Hematopoietic multipotent progenitor cell treated with erythropoietin and hydrocortisone succinate and interleukin-3 and kit ligand, for 6 days (in vitro differentiated cells): ENCODE data around the gene TRMT1L.

ENCODE experiments used
- DNase-seq: peaks from one replicate; pipeline ENCODE4 v3.0.0-alpha.2; 2015

The TRMT1L gene

GRCh38 chr1:185111873-185112272 lies 44.9 kb downstream of the TRMT1L start:
- no peak for DNase-seq

GRCh38 chr1:185110145-185110544 lies 46.6 kb downstream of the TRMT1L start:
- no peak for DNase-seq

- DNase-seq = no peak
These were observed 48.4 kb downstream of the TRMT1L start for GRCh38 chr1:185108321-185108720.

GRCh38 chr1:185105121-185105520 lies 51.6 kb downstream of the TRMT1L start:
- no peak for DNase-seq

GRCh38 chr1:185104083-185104482 lies 52.7 kb downstream of the TRMT1L start:
- DNase-seq = no peak

GRCh38 chr1:185096531-185096930 lies 60.2 kb downstream of the TRMT1L start:
- no peak for DNase-seq

GRCh38 chr1:185094761-185095160 lies 62.0 kb downstream of the TRMT1L start:
- no peak for DNase-seq

GRCh38 chr1:185091480-185091879 lies 65.3 kb downstream of the TRMT1L start:
- DNase-seq = no peak

GRCh38 chr1:185087746-185088145 lies 69.0 kb downstream of the TRMT1L start:
- DNase-seq = peak; percentile 86

GRCh38 chr1:185087101-185087500 lies 69.7 kb downstream of the TRMT1L start:
- no peak for DNase-seq

- DNase-seq = no peak
These were observed 72.9 kb downstream of the TRMT1L start for GRCh38 chr1:185083818-185084217.

- DNase-seq = peak; percentile 85
These were observed 76.3 kb downstream of the TRMT1L start for GRCh38 chr1:185080422-185080821.

GRCh38 chr1:185077374-185077773 lies 79.4 kb downstream of the TRMT1L start:
- no peak for DNase-seq

- DNase-seq = no peak
These were observed 81.3 kb downstream of the TRMT1L start for GRCh38 chr1:185075476-185075875.

GRCh38 chr1:185074307-185074706 lies 82.4 kb downstream of the TRMT1L start:
- no peak for DNase-seq

- DNase-seq = no peak
These were observed 83.0 kb downstream of the TRMT1L start for GRCh38 chr1:185073725-185074124.

GRCh38 chr1:185070051-185070450 lies 86.7 kb downstream of the TRMT1L start:
- no peak for DNase-seq

- peak; percentile 24 for DNase-seq
These were observed 87.5 kb downstream of the TRMT1L start for GRCh38 chr1:185069202-185069772.

- DNase-seq = peak; percentile 54
These were observed 88.4 kb downstream of the TRMT1L start for GRCh38 chr1:185068341-185068740.
